Activated CD4-positive, CD25-positive, alpha-beta regulatory T cell treated with anti-CD3 and anti-CD28 coated beads, Interleukin-2, amount 50 U/mL, for 16 hours (primary cell): Measurements from ENCODE around the gene NLK.
"Not testable (repeated sequence)": the region's sequence is repeated elsewhere in the genome, so short reads cannot be mapped to it uniquely, and the experiment has no call there.

Experiments used
- DNase-seq: peaks from one replicate; pipeline ENCODE4 v3.0.0-alpha.2; 2020; ENCODE audit warnings: low read depth, low spot score

Gene NLK

DNA sequence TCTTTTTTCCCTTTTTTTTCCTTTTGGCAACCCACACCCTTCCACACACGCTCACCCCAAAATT lies at the start of gene NLK:
NLK (plus strand) TSS at position 21 of the 64 bp plus-strand sequence. CDS start 197 bp downstream, outside the sequence.
- DNase-seq: no peak

DNA sequence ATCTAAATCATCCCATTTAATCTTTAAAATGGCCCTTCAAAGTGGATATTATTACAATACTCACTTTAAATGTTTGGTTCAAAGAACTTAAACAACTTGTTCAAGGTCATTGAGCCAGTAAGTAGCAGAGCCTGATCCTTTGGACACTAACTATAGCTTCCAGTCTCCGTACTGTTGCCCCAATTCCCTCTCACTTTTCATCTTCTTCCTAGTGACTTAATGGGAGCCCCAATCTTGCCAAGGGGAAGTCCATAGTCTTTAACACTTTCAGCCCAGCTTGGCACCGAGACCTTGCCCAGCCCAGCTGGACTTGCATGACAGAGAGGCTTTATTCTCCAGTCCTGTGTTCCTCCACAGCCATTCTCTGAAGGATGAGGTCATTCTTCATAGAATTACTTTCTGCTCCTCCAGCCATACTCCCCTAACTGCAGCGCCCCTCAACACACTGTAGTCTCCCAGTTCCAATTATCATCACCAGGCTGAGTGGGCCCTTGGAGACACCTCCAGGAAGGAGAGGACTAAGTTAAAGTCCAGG lies 49.2 kb upstream of the NLK start:
- DNase-seq: no peak

DNA sequence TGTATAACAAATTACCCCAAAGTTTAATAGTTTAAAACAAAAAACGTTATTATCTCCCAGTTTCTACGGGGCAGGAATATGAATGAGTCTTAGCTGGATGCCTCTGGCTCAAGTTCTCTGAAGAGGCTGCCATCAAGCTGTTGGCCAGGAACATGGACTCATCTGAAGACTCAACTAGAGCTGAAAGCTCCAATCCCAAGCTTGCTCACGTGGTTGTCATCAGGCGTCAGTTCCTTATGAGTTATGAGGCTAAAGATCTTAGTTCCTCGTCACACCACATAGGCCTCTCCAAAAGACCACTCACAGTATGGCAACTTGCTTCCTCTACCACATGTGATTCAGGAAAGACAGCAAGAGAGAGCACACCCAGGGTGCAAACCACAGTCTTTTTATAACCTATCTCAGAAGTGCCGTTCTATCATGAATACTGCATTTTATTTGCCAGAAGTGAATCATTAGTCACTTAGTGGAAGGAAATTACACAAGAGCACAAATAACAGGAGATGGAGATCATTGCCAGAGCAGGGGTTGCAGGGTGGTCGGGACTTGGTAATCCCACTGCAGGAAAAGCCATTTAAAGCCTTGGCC lies 48.7 kb upstream of the NLK start:
- no peak for DNase-seq

DNA sequence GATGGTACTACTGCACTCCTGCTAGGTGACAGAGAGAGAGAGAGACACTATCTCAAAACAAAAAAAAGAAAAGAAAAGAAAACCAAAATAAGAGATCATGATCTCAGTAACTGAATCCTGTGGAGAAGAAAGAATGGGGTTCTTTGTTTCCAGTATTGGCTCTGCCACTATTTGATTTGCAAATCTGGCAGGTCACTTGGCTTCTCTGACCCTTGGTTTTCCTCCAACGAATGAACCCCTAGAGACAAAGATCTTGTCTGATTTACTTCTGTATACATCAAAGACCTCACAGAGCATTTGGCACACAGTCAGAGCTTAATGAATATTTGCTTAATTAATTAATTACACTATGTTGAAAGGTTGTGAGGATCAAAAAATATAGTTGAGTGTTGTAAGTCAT lies 47.9 kb upstream of the NLK start:
- DNase-seq: no peak

DNA sequence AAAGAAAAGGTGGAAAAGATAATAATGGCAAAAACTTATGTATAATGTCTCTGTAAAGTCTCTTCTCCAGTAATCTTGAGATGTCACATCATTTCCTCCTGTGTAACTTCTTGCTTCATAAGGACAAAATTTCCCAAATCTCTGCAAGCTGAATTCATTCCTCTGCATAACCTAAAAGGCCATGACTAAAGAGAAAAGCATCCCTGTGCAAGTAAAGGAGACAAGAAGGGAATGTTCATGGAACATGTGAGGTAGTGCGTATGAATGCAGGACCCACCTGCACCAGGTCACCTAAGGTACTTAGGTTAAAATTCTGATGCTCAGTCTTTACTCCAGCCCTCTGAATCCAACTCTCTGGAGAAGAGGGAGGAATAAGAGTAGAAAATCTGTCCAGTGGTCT lies 46.9 kb upstream of the NLK start:
- DNase-seq: no peak

DNA sequence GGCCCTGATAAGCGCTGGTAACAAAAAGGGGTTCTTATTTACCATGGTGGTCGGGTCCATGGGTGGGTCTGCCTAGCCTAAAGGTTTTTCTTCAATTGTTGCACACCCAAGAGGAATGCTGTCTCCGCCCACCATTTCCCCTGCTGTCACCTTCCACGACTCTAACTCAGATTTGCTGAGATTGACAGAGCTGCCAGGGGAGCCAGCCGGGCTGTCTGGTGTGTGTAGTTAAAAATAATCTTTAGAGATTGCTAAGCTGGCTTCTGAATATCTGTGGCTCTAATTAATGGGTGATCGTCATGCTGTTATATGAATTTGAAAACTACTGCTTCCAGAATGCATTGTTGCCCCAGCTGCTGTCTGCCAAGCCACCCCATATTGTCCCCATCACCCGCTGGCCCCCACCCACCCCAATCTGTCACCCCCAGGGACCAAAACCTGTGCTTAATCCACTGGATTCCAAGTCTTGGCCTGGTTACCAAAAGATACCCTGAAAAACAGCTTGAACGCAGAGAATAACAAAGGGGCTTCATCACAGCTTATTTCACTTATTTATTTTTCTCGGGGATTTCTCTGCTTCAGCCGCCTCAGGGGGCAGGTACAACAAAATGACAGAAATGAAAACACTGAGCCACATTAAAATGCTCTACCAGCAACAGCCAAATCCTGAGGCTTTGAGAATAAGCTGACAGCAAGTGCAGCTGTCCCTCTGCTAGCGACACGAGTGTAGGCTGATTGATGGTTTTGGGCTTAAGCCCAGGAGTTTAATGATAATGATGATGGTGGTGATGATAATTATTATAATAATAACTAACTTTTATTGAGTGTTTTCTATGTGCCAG lies 46.1 kb upstream of the NLK start:
- no peak for DNase-seq

DNA sequence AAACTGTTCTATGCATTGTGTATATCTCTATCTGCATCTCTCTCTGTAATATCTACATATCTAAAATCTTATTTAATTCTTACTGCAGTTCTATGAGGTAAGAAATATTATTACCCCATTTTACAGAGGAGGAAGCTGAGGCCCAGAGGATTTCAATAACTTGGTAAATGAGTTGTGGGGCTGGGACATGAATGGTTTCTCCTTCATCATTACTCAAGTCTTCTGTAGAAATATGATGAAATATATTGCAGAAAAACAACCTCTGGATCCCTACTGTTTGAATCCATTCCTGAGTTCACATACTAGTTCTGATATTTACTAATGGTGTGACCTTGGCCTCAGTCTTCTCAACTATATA lies 45.5 kb upstream of the NLK start:
- no peak for DNase-seq

DNA sequence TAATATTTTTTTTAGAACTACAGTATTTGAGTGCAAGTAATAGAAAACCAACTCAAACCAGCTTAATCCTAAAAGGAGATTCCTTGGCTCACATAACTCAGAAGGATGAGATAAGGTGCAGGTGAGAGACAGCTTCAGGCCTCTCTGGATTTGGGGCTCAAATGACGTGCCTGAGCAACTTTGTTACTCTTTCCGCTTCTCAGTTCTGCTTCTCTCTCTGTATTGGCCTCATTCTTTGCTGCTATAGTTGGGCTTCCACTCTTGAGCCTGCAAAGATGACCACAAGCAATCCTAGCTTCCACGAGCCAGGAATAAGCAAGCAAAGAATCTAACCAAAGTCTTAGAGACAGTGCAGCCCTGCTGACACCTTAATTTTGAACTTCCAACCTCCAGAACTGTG lies 45.0 kb upstream of the NLK start:
- DNase-seq: no peak

DNA sequence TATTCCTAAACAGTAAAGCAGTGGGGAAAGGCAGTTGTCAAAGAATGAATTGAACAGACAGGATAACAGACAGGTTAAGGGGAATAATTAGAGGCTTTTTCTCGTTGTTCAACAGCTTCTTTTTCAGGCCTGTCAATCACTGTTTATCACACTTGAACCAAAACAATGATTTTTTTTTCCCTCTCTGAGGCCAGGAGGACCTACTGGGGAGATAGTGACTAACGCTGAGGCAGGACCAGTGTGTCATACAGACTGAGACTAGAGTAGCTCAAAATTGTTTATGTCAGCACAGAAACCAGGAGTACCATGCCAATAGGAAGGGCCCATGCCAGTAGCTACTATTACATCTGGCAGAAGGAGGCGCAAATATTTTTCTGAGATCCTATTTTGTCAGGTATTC lies 41.3 kb upstream of the NLK start:
- no peak for DNase-seq

DNA sequence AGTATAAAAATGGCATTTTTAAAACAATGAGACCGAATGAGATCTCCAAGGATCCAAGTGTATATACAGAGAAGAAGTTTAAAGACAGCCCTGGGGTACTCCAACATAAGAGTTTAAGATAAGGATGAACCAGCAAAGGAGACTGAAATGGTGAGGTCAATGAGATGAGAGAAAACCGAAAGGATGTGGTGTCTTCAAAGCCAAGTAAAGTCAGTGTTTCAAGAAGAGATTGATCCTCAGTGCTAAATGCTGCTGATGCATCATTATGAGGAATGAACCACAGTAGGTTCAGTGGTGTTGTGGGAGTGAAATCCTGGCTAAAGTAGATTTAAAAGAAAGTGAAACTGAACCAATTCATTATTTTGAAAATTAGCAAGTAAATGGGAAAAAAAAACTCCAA lies 38.1 kb upstream of the NLK start:
- no peak for DNase-seq

DNA sequence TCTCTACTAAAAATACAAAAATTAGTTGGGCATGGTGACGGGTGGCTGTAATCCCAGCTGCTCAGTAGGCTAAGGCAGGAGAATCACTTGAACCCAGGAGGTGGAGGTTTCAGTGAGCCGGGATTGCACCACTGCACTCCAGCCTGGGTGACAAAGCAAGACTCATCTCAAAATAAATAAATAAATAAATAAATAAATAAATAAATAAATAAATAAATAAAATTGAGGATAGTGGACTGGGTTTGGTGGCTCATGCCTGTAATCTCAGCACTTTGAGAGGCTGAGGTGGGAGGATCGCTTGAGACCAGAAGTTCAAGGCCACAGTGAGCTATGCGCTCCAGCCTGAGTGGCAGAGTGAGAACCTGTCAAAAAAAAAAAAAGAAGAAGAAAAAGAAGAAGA lies 34.6 kb upstream of the NLK start:
- DNase-seq: not testable (repeated sequence)

DNA sequence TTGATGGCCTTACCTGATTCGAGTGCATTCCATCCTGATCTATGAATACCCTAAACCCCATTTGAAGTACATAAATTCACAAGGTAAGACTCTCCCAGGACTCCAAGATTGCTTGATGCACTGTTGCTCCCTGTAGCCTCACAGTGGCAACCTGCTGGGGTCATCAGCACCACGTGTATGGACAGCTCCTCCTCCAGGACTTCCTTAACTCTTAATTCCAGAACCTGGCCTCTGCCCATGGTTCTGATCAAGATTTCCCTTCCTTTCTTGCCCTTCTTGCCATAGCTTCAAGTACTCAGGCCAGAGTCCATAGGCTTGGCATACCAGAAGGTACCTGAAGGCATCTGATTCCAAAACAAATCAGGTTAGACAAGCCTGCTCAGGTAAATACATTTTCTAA lies 34.0 kb upstream of the NLK start:
- DNase-seq: no peak

DNA sequence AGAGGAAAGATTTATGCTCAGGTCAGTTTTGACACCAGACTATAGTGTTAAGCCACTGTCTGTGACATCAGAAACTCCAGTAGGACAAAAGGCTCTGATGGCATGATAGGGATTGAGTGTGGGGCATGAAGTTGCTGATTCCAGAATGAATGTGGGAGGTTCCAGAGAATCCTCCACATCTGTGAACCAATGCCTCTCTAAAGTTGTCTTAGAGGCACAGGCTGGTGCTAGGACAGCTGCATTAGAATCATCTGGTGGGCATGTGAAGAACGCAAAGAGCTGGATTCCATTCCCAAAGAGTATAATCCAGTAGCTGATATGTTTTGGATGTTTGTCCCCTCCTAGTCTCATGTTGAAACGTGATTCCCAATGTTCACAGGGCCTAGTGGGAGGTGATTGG lies 32.1 kb upstream of the NLK start:
- DNase-seq: no peak

DNA sequence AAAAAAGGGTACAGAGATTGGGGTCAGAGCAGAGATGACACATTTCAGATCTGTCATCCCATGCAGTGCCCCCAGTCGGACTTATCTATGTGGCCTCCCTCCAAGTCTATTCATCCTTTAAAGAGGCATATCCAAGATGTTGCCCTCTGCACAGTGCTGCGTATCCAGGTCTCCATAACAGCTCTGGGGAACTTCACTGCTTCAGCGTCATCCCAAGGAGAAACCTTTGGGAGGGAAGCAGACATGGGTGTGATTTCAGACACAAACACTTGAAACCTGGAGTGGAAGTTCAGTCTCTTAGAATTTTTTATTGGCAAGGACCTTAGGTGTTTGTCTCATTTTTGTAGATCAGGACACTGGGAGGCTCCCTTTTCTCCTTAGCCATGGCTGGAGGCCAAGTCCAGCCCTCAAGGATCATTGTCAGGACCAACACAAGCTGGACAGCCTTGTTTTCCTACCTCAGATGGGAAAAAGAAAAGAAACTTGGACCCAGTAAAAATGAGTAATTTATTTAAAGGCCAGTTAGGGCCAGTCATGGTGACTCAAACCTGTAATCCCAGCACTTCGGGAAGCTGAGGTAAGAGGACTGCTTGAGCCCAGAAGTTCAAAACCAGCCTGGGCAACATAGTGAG lies 23.9 kb upstream of the NLK start:
- no peak for DNase-seq

DNA sequence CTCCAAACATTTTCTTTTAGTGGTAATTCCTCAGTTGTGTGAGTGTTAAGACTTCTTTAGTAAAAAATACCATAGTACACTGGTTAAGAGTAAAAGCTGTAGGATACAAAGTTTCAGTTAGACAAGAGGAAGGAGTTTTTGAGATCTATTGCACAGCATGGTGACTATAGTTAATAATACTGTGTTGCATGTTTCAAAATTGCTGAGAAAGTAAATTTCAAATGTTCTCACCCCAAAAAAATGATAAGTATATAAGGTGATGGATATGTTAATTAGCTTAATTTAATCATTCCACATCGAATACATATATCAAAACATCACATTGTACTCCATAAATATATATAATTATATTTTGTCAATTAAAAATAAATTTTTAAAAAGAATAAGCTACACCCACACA lies 22.0 kb upstream of the NLK start:
- no peak for DNase-seq

DNA sequence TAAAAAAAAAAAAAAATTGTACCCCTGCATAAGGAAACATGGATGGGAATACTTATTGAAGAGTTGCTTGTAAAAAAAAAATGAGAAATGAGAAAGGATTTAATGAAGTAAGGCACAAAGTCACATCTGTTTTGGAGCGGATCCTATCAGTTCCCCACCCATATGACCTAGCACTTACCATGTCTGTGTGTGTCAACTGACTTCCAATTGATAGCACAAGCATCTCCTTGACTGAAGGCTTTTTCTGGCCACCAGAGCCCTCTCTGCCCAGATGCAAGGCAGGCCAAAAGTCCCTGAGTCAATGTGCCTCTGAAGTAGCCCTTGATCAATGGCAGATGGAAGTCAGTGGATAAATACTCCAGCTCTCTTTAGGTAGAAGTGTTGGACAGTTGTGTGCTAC lies 13.4 kb upstream of the NLK start:
- no peak for DNase-seq

DNA sequence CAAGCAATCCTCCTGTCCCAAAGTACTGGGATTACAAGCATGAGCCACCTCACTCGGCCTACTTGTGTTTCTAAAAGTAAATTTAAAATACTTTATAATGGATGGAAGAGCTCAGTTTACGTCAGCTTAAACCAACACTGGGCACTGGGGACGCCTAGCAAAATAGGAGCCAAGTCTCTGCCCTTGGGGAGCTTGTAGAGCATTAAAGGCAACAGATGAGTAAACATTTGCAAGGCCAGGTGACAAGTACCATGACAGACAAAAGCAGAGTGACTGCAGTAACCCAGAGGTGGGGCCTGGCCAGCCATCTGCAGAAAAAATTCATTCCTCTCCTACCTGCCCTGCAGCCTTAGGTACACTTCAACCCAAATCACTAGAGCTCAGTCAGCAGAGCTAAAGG lies 12.1 kb upstream of the NLK start:
- DNase-seq: no peak

DNA sequence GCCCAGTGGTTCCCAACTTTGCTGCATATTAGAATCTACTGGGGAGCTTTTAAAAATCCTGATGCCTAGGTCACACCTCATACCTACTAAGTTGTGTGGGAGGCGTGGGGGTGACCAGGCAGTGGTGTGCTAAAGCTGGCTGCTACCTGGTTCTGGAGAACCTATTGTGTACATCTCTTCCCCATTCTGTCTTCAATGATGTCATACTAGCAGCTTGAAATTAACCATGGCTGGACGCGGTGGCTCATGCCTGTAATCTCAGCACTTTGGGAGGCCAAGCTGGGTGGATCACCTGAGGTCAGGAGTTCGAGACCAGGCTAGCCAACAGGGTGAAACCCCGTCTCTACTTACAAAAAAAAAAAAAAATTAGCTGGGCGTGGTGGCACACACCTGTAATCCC lies 11.3 kb upstream of the NLK start:
- DNase-seq: no peak

DNA sequence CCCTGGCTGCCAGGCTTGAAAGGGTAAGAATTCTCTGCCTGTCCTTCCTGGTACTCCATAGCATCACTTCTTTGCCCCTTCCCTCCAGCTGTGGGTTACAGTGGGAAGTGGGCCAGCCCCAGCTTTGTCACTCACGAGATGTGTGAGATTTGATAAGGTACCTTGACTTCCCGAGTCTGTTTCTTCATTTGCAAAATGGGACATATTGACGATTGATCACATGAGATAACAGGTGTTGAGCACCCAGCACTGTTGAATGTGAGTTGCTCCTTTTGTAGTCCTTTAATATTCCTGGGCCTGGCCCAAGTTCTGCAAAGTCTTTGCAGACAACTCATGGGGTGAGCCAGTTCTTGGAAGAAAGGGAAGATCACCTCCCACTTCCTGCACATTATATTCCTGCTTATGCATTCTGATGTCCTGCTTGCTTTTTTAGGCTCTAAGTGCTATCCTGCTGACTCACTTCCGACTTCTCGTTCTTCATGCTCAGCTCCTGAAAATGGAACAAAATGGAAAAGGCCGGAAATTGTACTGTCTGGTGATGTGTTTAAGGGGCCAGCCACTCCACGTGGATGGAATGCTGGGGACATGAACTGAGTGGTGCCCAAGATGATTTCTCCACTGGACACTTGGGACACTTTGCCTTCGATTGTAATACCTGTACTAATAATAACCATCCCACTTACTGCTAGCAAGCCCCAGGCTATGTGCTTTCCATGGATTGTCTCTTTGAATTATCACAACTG lies 8.3 kb upstream of the NLK start:
- no peak for DNase-seq

DNA sequence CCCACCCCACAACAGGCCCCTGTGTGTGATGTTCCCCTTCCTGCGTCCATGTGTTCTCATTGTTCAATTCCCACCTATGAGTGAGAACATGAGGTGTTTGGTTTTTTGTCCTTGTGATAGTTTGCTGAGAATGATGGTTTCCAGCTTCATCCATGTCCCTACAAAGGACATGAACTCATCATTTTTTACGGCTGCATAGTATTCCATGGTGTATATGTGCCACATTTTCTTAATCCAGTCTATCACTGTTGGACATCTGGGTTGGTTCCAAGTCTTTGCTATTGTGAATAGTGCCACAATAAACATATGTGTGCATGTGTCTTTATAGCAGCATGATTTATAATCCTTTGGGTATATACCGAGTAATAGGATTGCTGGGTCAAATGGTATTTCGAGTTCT lies 7.0 kb upstream of the NLK start:
- not testable (repeated sequence) for DNase-seq

DNA sequence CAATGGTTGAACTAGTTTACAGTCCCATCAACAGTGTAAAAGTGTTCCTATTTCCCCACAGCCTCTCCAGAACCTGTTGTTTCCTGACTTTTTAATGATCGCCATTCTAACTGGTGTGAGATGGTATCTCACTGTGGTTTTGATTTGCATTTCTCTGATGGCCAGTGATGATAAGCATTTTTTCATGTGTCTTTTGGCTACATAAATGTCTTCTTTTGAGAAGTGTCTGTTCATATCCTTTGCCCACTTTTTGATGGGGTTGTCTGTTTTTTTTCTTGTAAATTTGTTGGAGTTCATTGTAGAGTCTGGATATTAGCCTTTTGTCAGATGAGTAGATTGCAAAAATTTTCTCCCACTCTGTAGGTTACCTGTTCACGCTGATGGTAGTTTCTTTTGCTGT lies 6.6 kb upstream of the NLK start:
- not testable (repeated sequence) for DNase-seq

DNA sequence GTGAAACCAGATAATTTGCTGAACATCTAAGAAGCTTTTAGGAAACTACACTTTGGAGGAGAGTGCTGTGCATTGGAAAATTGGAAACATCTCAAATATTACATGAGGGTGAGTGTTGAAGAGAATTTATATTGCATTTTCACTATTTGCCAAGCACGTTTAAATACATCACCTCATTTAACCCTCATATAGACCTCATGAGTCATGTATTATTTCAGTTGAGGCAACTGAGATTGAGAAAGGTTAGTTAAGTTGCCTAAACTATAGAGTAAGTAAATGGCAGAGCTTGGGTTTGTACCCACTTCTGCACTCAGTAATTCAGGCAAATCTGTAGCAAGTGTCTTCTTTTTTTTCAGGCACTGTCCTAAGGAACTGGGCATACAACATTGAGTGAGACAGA lies 3.7 kb upstream of the NLK start:
- no peak for DNase-seq

DNA sequence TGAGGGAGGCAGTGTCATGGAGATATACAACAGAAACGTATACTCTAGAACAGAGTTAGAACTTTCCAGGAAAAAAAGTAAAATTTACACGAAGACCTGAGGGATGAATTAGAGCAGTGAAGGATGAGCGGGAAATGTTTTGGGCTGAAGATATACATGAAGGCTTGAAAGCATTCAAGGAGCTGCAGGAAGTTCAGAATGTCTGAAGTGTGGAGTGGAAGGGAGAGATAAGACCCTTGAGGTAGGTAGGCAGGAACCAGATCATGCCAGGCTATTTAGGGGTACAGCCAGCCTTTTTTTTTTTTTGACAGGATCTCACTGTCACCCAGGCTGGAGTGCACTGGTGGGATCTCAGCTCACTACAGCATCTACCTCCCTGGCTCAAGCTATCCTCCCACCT lies 3.2 kb upstream of the NLK start:
- no peak for DNase-seq
